Osteocyte (in vitro differentiated cells): ENCODE results near the gene CSMD2. TPM values are rescaled to one million over a fixed set of nuclear protein-coding genes. Genes with fewer than 3 reads are reported as not detected.
A peak's percentile ranks its signal among the peaks of the same experiment; 100 is the strongest.

Source experiments
- DNase-seq: peaks from one replicate; pipeline ENCODE4 v3.0.0; 2021; ENCODE audit warnings: mixed read lengths; ENCODE audit not compliant: unreplicated experiment; ENCODE audit errors: extremely low spot score
- H3K27ac Mint-ChIP-seq: one replicate; pipeline ENCODE4 v1.8.0; 2021; ENCODE audit warnings: mild to moderate bottlenecking, mixed read lengths; ENCODE audit not compliant: unreplicated experiment
- H3K27me3 Mint-ChIP-seq: one replicate; pipeline ENCODE4 v1.8.0; 2021; ENCODE audit warnings: mixed read lengths; ENCODE audit not compliant: unreplicated experiment
- H3K36me3 Mint-ChIP-seq: one replicate; pipeline ENCODE4 v1.8.0; 2021; ENCODE audit warnings: mixed read lengths; ENCODE audit not compliant: unreplicated experiment
- H3K4me1 Mint-ChIP-seq: one replicate; pipeline ENCODE4 v1.8.0; 2021; ENCODE audit warnings: mixed read lengths; ENCODE audit not compliant: unreplicated experiment
- H3K4me3 Mint-ChIP-seq: one replicate; pipeline ENCODE4 v1.8.0; 2021; ENCODE audit warnings: mild to moderate bottlenecking, moderate library complexity, mixed read lengths; ENCODE audit not compliant: unreplicated experiment
- H3K9me3 Mint-ChIP-seq: one replicate; pipeline ENCODE4 v1.8.0; 2021; ENCODE audit warnings: mixed read lengths; ENCODE audit not compliant: unreplicated experiment
- CTCF ChIP-seq: fragments of 200-600 bp; sonication (generic); IDR thresholded peaks from 2 replicates; pipeline ENCODE4 v1.5.0; 2021; ENCODE audit warnings: antibody characterized with exemption, mild to moderate bottlenecking, moderate library complexity
- total RNA-seq: library from RNA; stranded (reverse); gene quantifications from 2 replicates; pipeline ENCODE4 v1.2.1, GENCODE V29; 2021

Gene CSMD2
- total RNA-seq, 1 donor from 2014 or later = not detected

- H3K36me3 Mint-ChIP-seq = no peaks in the 10 kb centered on the region
- peaks cover 7% of the 10 kb centered on the region for H3K27me3 Mint-ChIP-seq
- H3K27ac Mint-ChIP-seq = no peak overlapping the region
- no peaks in the 10 kb centered on the region for H3K4me1 Mint-ChIP-seq
- no peak overlapping the region for H3K4me3 Mint-ChIP-seq
- no peaks in the 10 kb centered on the region for H3K9me3 Mint-ChIP-seq
- DNase-seq = peak; percentile 7
- no peak for TF ChIP-seq CTCF
These were observed 555.3 kb downstream of the CSMD2 start for GRCh38 chr1:33609739-33610138.

- peak; percentile 78 for DNase-seq
- H3K36me3 Mint-ChIP-seq = no peaks in the 10 kb centered on the region
- no peak for TF ChIP-seq CTCF
- no peaks in the 10 kb centered on the region for H3K4me1 Mint-ChIP-seq
- no peaks in the 10 kb centered on the region for H3K9me3 Mint-ChIP-seq
- peaks cover 7% of the 10 kb centered on the region for H3K27me3 Mint-ChIP-seq
- H3K4me3 Mint-ChIP-seq = no peak overlapping the region
- H3K27ac Mint-ChIP-seq = no peak overlapping the region
These were observed 556.1 kb downstream of the CSMD2 start for GRCh38 chr1:33608825-33609400.

- Mint-ChIP-seq H3K27me3 (no peaks in the 10 kb centered on the region), H3K27ac (no peak overlapping the region), H3K9me3 (no peaks in the 10 kb centered on the region), H3K36me3 (no peaks in the 10 kb centered on the region), H3K4me3 (no peak overlapping the region), H3K4me1 (no peaks in the 10 kb centered on the region)
- peak; percentile 64 for DNase-seq
- no peak for TF ChIP-seq CTCF
These were observed 557.5 kb downstream of the CSMD2 start for GRCh38 chr1:33607444-33608005.

- Mint-ChIP-seq H3K27me3 (no peaks in the 10 kb centered on the region), H3K36me3 (no peaks in the 10 kb centered on the region), H3K4me1 (no peaks in the 10 kb centered on the region), H3K4me3 (no peak overlapping the region), H3K9me3 (no peaks in the 10 kb centered on the region), H3K27ac (no peak overlapping the region)
- TF ChIP-seq CTCF = no peak
- peak; percentile 65 for DNase-seq
These were observed 558.8 kb downstream of the CSMD2 start for GRCh38 chr1:33606272-33606671.

GRCh38 chr1:33602271-33602670, 562.8 kb downstream of the CSMD2 start:
- TF ChIP-seq CTCF = no peak
- H3K27me3 Mint-ChIP-seq = peaks cover 1% of the 10 kb centered on the region
- no peak overlapping the region for H3K27ac Mint-ChIP-seq
- no peak overlapping the region for H3K4me3 Mint-ChIP-seq
- no peaks in the 10 kb centered on the region for H3K4me1 Mint-ChIP-seq
- no peak for DNase-seq
- H3K36me3 Mint-ChIP-seq = no peaks in the 10 kb centered on the region
- no peaks in the 10 kb centered on the region for H3K9me3 Mint-ChIP-seq
